Fibroblast of mammary gland (primary cell): ENCODE measurements around the gene HS3ST2.
"Not testable (repeated sequence)": the region's sequence is repeated elsewhere in the genome, so short reads cannot be mapped to it uniquely, and the experiment has no call there.

Experiments used
- DNase-seq: peaks from one replicate; pipeline ENCODE4 v3.0.0-alpha.2; 2010; ENCODE audit warnings: low read depth
- H3K4me3 ChIP-seq: 2 replicates; pipeline ENCODE4 v1.5.1; 2011; ENCODE audit warnings: low read depth, mild to moderate bottlenecking, low read length, moderate library complexity; ENCODE audit not compliant: control insufficient read depth
- TF ChIP-seq, protein P1 (sequence below): conservative IDR thresholded peaks from 2 replicates; pipeline ENCODE4 v1.5.1; 2011; ENCODE audit warnings: low read depth, low read length, inconsistent platforms; ENCODE audit not compliant: control insufficient read depth, insufficient read depth

HS3ST2 gene

DNA sequence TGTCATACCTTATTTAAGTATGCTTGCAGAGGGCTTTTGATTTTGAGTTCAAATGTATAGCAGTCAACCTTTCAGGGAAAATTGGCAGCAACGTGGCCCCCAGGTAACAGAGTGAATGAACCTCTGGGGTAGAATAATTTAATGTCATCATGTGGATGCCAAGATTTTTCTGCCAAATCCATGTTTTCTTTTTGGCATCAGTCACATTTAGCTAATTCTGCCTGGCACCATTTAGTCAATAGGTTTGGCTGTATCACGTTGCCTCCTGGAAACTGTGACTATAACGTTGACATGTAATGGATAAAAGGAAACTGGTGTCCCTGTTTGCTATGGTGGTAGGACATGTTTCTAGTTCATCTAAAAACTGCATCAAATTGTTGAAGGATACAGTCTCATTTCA is 115.5 kb downstream of the HS3ST2 start:
- no peak overlapping the region for H3K4me3 ChIP-seq
- no peak for DNase-seq
- TF ChIP-seq, protein P1, sequence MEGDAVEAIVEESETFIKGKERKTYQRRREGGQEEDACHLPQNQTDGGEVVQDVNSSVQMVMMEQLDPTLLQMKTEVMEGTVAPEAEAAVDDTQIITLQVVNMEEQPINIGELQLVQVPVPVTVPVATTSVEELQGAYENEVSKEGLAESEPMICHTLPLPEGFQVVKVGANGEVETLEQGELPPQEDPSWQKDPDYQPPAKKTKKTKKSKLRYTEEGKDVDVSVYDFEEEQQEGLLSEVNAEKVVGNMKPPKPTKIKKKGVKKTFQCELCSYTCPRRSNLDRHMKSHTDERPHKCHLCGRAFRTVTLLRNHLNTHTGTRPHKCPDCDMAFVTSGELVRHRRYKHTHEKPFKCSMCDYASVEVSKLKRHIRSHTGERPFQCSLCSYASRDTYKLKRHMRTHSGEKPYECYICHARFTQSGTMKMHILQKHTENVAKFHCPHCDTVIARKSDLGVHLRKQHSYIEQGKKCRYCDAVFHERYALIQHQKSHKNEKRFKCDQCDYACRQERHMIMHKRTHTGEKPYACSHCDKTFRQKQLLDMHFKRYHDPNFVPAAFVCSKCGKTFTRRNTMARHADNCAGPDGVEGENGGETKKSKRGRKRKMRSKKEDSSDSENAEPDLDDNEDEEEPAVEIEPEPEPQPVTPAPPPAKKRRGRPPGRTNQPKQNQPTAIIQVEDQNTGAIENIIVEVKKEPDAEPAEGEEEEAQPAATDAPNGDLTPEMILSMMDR = no peak

DNA sequence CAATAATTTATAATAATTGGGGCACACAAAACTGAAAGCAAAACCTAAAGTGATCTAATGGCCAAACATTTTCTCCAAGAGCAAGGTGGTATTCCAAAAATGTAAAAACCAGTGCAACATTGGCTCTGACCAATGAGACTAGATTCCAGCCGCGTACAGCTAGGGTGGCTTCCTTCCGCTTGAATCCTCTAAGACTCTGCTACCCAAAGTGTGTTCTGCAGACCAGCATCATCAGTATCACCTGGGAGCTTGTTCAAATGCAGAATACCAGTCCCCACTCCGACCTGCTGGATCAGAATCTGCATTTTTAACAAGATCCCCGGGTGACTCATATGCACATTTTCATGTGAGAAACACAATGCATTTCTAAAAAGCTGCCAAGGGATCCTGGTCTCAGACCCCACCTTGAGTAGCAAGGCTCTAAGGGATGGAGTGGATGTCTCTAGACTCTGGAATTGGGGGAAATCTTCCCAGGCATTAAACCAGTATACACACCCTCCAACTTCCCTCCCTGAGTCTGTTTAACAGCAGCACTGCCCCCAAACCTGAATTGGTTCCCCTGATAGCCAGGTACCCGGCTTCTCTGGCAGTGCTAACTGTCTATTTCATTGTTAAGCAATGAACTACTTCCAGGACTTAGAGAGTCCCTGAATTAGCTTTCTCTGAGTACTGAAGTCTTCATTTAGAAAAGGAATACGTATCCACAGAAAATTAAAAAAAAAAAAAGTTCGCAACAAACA is 118.2 kb downstream of the HS3ST2 start:
- no peak for DNase-seq
- TF ChIP-seq, protein P1 = no peak

DNA sequence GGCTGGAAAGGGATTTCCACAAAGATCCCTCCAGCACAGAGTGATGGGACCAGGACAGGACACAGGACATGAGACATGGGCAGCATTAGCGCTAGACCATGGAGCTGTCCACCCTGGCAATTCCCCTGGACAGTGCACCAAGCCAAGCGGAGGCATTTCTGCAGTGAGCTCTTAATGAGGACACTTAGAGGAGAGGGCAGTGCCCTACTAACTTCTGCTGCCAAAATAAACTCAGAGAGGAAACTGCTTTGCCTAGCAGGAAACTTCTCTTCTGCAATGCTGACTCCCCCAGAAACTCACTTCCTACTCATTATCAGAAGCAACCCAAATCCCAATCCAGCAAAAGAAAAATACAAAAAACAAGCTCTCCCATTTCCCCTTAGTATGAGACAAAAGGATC is 119.2 kb downstream of the HS3ST2 start:
- TF ChIP-seq, protein P1 = no peak
- DNase-seq = no peak
- H3K4me3 ChIP-seq = no peak overlapping the region

More for the DNA sequence above, 118.2 kb downstream of the HS3ST2 start:
- no peak overlapping the region for H3K4me3 ChIP-seq

DNA sequence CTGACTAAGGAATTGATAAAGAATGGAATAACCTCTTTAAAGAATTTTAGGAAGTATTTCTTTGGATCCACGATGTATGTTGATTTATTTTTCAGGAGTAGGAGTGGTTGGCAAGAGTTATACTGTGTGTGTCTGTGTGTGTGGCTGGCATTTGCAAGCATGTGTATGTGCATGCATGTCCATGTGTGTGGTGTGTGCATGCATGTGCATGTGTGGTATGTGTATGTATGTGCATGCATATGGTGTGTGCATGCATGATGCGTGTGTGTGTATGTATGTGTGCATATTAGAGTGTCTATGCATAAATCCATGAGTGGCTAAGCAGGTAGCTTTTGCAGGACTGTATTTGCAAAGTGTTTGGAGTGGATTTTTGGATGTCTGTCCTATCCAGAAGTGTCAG is 120.8 kb downstream of the HS3ST2 start:
- no peak overlapping the region for H3K4me3 ChIP-seq
- TF ChIP-seq, protein P1 = no peak
- DNase-seq = no peak

DNA sequence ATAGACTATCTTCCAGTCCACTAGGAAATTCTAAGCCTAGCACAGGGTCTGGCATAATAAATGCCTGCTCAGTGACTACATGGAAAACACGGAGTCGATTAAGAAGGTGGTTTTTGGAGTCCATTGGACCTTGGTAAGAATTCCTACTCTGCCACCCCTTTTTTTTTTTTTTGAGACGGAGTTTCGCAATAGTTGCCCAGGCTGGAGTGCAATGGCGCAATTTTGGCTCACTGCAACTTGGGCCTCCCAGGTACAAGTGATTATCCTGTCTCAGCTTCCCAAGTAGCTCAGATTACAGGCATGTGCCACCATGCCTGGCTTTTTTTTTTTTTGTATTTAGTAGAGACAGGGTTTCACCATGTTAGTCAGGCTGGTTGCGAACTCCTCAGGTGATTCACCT is 123.2 kb downstream of the HS3ST2 start:
- DNase-seq = no peak
- H3K4me3 ChIP-seq = no peak overlapping the region
- TF ChIP-seq, protein P1 = no peak

DNA sequence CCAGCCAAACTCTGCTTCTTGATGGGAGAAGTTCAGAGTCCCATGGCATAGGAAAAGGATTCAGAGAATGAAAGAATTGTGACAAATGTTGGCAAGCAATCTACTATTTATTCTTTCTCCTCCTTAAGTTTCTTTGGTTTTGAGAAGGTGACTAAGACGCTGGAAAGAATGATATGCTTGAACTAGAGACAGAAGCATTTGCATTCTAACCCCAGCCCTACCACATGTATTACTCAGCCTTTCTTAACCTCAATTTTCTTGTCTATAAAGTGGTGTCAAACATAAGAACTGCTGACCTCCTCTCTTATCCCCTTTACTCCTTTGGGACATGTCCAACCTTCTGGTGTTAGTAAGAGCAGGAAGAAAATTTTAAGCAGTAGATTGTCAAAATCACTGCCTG is 124.7 kb downstream of the HS3ST2 start:
- TF ChIP-seq, protein P1 = no peak
- DNase-seq = no peak
- no peak overlapping the region for H3K4me3 ChIP-seq

DNA sequence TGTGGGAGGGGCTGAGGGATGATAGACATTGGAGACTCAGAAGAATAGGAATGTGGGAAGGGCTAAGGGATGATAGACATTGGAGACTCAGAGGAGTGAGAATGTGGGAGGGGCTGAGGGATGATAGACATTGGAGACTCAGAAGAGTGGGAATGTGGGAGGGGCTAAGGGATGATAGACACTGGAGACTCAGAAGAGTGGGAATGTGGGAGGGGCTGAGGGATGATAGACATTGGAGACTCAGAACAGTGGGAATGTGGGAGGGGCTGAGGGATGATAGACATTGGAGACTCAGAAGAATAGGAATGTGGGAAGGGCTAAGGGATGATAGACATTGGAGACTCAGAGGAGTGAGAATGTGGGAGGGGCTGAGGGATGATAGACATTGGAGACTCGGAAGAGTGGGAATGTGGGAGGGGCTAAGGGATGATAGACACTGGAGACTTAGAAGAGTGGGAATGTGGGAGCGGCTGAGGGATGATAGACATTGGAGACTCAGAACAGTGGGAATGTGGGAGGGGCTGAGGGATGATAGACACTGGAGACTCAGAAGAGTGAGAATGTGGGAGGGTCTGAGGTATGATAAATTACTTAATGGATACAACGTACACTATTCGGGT is 125.9 kb downstream of the HS3ST2 start:
- H3K4me3 ChIP-seq, DNase-seq: not testable (repeated sequence)
